Measurements from ENCODE around the gene ZC2HC1B.

GRCh38 chr6:143864234-143864633, at the start of gene ZC2HC1B:
- TF ChIP-seq CTCF (IDR thresholded peaks at IDR 0.05 in 8 of 11, conservative IDR thresholded peaks at IDR 0.05 in 3 of 11) = no peak
- TF ChIP-seq POLR2A (IDR thresholded peaks at IDR 0.05) = no peak

Measured in spleen (tissue), 7 donors.